ENCODE measurements around the gene TDRD1.

TDRD1 gene

GRCh38 chr10:114271075-114271778, 92.1 kb downstream of the TDRD1 start:
- DNase-seq, result no peak

GRCh38 chr10:114271779-114272167, 92.6 kb downstream of the TDRD1 start:
- no peak for DNase-seq

- no peak for DNase-seq
Measured at GRCh38 chr10:114272696-114273095, 93.5 kb downstream of the TDRD1 start.

- DNase-seq, result no peak
Measured at GRCh38 chr10:114273910-114274309, 94.8 kb downstream of the TDRD1 start.

GRCh38 chr10:114274616-114275453, 95.7 kb downstream of the TDRD1 start:
- no peak for DNase-seq

GRCh38 chr10:114276066-114276465, 96.9 kb downstream of the TDRD1 start:
- no peak for DNase-seq

- DNase-seq, result no peak
Measured at GRCh38 chr10:114276671-114277070, 97.5 kb downstream of the TDRD1 start.

- no peak for DNase-seq
Measured at GRCh38 chr10:114278140-114278883, 99.2 kb downstream of the TDRD1 start.

GRCh38 chr10:114278884-114279191, 99.7 kb downstream of the TDRD1 start:
- DNase-seq, result no peak

GRCh38 chr10:114279289-114279688, 100.1 kb downstream of the TDRD1 start:
- no peak for DNase-seq

- no peak for DNase-seq
Measured at GRCh38 chr10:114279901-114280644, 100.9 kb downstream of the TDRD1 start.

GRCh38 chr10:114281006-114281405, 101.9 kb downstream of the TDRD1 start:
- DNase-seq, result no peak

- DNase-seq, result no peak
Measured at GRCh38 chr10:114281461-114281860, 102.3 kb downstream of the TDRD1 start.
